GM04503 (cell line): ENCODE measurements around the gene FAM3C.
"Not testable (repeated sequence)": the region's sequence is repeated elsewhere in the genome, so short reads cannot be mapped to it uniquely, and the experiment has no call there.

Source experiments
- DNase-seq: peaks from one replicate; pipeline ENCODE4 v3.0.0-alpha.2; 2012; ENCODE audit warnings: low read depth

FAM3C gene

GRCh38 chr7:121395961-121396757, at the start of gene FAM3C:
FAM3C (minus strand) TSS chr7:121396308; CDS start chr7:121382969, 13,339 bp downstream.
- peak; percentile 52 for DNase-seq

- no peak for DNase-seq
Measured at GRCh38 chr7:121442845-121443244, 46.7 kb upstream of the FAM3C start.

GRCh38 chr7:121440857-121441503, 44.9 kb upstream of the FAM3C start:
- DNase-seq, result no peak

GRCh38 chr7:121438043-121438955, 42.2 kb upstream of the FAM3C start:
- DNase-seq, result peak; percentile 12

- DNase-seq, result no peak
Measured at GRCh38 chr7:121437470-121437869, 41.4 kb upstream of the FAM3C start.

- no peak for DNase-seq
Measured at GRCh38 chr7:121436688-121437087, 40.6 kb upstream of the FAM3C start.

- no peak for DNase-seq
Measured at GRCh38 chr7:121436136-121436535, 40.0 kb upstream of the FAM3C start.

GRCh38 chr7:121433775-121434174, 37.7 kb upstream of the FAM3C start:
- DNase-seq, result no peak

- not testable (repeated sequence) for DNase-seq
Measured at GRCh38 chr7:121432486-121432885, 36.4 kb upstream of the FAM3C start.

- DNase-seq, result no peak
Measured at GRCh38 chr7:121431996-121432395, 35.9 kb upstream of the FAM3C start.

GRCh38 chr7:121431389-121431995, 35.4 kb upstream of the FAM3C start:
- no peak for DNase-seq

- DNase-seq, result no peak
Measured at GRCh38 chr7:121430558-121430957, 34.5 kb upstream of the FAM3C start.

- DNase-seq, result no peak
Measured at GRCh38 chr7:121429798-121430197, 33.7 kb upstream of the FAM3C start.

GRCh38 chr7:121428855-121429489, 32.9 kb upstream of the FAM3C start:
- peak; percentile 42 for DNase-seq

GRCh38 chr7:121421743-121422142, 25.6 kb upstream of the FAM3C start:
- DNase-seq, result not testable (repeated sequence)

GRCh38 chr7:121420976-121421375, 24.9 kb upstream of the FAM3C start:
- no peak for DNase-seq

- DNase-seq, result no peak
Measured at GRCh38 chr7:121419201-121420148, 23.4 kb upstream of the FAM3C start.

- no peak for DNase-seq
Measured at GRCh38 chr7:121416533-121416932, 20.4 kb upstream of the FAM3C start.

- no peak for DNase-seq
Measured at GRCh38 chr7:121414436-121414835, 18.3 kb upstream of the FAM3C start.

- no peak for DNase-seq
Measured at GRCh38 chr7:121411597-121411979, 15.5 kb upstream of the FAM3C start.
